Testis (tissue), 2 donors: ENCODE results near the gene CCDC154.

Experiments used
- CTCF ChIP-seq, 3 experiments: fragments of 450-650 bp in 2 of 3; fragments of 200-600 bp in 1 of 3; sonication (generic) in 1 of 3; IDR thresholded peaks; one replicate each; pipeline ENCODE4 v1.5.1; 2016 to 2019; ENCODE audit warnings: antibody characterized with exemption in 3 of 3, mild to moderate bottlenecking in 2 of 3, moderate library complexity in 1 of 3
- POLR2A ChIP-seq: fragments of 450-650 bp; IDR thresholded peaks from one replicate; pipeline ENCODE4 v1.6.1; 2017; ENCODE audit warnings: antibody characterized with exemption, mild to moderate bottlenecking, moderate library complexity

- TF ChIP-seq CTCF (IDR thresholded peaks at IDR 0.05) (no peak), POLR2A (no peak)
Measured at GRCh38 chr16:1458336-1458976, 14.1 kb upstream of the CCDC154 start.
